IPS DF 19.7 (cell line): ENCODE data around the gene GASK1B.

ENCODE experiments used
- DNase-seq: peaks from one replicate; pipeline ENCODE4 v3.0.0-alpha.2; 2013; ENCODE audit warnings: low read depth, low spot score

GASK1B gene

DNA sequence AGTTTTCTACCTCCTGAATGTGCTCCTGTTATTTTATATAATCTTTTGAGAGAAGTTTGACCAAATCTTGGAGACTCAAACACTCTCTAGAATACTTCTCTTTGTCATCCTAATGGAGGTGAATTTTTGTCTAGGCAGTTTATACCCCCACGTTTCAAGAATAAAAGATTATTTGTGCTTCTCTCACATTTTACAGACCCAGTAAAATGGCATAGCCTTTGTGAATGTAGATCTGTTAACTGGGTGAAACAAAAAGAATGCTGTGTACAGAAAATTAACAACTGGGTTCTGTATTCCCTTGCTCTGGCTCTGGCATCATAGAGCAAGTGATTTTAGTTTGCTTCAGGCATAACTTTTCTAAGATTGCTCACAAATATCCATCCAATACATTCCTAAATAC, 26.1 kb downstream of the GASK1B start:
- DNase-seq: no peak

DNA sequence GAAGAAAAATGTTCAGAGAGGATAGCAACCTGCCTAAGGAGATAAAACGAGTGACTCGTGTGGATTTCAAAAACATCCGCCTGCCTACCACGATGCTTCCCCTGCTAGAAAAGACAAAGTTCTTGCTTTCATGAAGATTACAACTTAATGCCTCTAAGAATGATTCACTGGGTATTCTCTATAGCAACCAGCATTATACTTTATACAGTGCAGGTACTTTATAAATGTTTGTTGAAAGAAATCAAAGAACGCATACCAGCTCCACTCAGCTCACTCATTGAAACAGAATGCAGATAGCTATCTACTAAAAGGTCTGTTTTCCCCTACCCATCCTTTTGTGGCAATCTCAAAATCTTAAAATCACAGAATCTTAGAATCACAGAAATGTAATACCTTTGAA, 33.7 kb downstream of the GASK1B start:
- no peak for DNase-seq

- DNase-seq: no peak
Measured at GRCh38 chr4:158134222-158134621, 38.6 kb downstream of the GASK1B start.

DNA sequence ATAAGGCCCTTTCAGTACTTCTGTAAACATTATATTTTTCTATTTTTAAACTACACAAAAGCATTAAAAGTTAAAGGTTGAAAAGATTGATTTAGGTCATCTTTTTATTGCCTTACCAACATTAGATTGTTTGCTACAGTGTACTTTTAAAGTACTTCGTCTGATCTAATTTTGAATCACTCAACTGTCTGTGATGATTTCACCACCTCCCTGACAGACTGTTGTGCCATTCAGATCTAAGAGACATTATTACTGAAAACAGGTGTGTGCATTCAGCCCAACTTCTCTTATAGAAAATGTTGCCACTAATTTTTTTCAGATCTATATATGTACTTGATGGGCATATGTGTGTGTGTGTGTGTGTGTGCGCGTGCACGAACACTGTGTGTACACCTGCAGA, 39.3 kb downstream of the GASK1B start:
- no peak for DNase-seq

DNA sequence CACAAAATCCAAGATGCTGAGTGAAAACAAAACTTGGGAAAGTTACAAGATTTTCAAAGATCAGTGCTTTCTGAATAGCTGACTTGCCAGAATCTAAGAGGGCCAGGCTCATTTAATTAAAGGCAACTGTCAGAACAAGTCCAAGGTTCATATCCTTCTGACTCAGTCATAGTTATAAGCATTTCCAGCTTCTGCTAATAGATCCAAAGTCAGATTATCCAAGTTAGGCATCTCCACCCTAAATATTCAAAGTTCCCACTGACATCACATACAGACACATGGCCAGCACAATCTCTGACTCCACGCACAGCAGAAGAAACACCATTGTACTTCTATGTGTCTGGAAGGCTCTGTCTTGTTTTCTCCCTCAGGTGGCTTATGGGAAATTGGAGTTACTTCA, 41.8 kb downstream of the GASK1B start:
- no peak for DNase-seq

DNA sequence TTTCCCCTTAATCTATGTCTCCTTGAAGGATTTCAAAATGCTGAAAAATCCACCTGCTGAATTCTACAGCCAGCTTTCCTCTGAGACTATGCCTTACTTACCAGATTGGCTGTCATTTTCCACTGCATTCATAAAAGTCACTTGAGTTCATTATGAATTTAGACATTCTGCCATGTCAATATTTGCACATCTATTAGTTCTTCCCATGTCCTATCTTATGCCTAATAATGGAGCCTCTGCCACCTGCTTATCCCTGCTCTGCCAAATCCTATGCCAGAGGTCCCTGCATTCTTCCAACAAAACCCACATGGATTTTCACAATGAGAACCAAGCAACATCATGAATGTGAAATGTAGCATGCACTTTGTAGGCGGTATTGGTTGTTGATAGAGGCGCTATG, 42.6 kb downstream of the GASK1B start:
- no peak for DNase-seq

DNA sequence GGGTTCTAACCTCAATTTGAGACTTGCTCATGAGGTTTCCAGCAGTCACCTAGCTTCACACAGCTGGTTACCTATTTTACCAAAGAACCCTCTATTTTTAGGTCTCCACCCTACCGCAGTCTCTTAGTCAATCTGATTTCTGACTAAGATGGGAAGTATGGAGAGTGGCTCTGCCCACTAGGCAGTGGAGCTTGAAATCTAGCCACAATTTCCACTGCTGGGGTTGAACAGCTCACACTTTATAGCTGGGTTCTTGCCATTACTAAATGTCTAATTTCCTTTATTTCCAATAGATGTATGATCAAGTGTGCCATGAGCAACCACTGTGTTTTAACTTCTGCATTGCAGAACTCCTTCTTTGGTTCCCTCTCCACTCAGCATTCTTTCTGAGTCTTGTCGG, 43.1 kb downstream of the GASK1B start:
- no peak for DNase-seq

GRCh38 chr4:158128540-158128939, 44.3 kb downstream of the GASK1B start:
- no peak for DNase-seq

- DNase-seq: no peak
Measured at GRCh38 chr4:158125310-158125709, 47.5 kb downstream of the GASK1B start.
